HCT116 (cell line): Measurements from ENCODE around the gene FAM131B.

ENCODE experiments used
- CTCF ChIP-seq, 3 experiments: fragments of 200-600 bp in 1 of 3; sonication (generic) in 1 of 3; IDR thresholded peaks in 2 of 3; conservative IDR thresholded peaks in 1 of 3; 2 replicates each; pipeline ENCODE4 v1.5.1; 2012 to 2017; ENCODE audit warnings: low read depth in 2 of 3, low read length in 2 of 3, antibody characterized with exemption in 1 of 3, borderline replicate concordance in 1 of 3, control low read depth in 1 of 3, mild to moderate bottlenecking in 1 of 3, mixed read lengths in 1 of 3, mixed run types in 1 of 3, moderate library complexity in 1 of 3; ENCODE audit not compliant: insufficient read depth in 1 of 3
- JUND ChIP-seq: IDR thresholded peaks from 2 replicates; pipeline ENCODE4 v1.6.1; 2012
- MAX ChIP-seq: IDR thresholded peaks from 2 replicates; pipeline ENCODE4 v1.6.1; 2012
- POLR2AphosphoS5 ChIP-seq: IDR thresholded peaks from 2 replicates; pipeline ENCODE4 v1.6.1; 2011; ENCODE audit warnings: mild to moderate bottlenecking, low read depth, low read length, moderate library complexity
- YY1 ChIP-seq: IDR thresholded peaks from 2 replicates; pipeline ENCODE4 v1.6.1; 2011; ENCODE audit warnings: low read length, low read depth, moderate library complexity, mild to moderate bottlenecking; ENCODE audit not compliant: insufficient replicate concordance; ENCODE audit errors: extremely low read depth

GRCh38 chr7:143394068-143394467, 31.6 kb upstream of the FAM131B start:
- TF ChIP-seq YY1 (no peak), MAX (no peak), JUND (no peak), CTCF (IDR thresholded peaks at IDR 0.05 in 2 of 3, conservative IDR thresholded peaks at IDR 0.05 in 1 of 3; ENCODE audit: borderline replicate concordance in 1 of 3, insufficient read depth in 1 of 3, low read depth in 2 of 3, low read length in 2 of 3) (no peak), POLR2AphosphoS5 (no peak)
